Epithelial cell of proximal tubule (primary cell): ENCODE measurements around the gene CGB5. TPM values are rescaled to one million over a fixed set of nuclear protein-coding genes. Genes with fewer than 3 reads are reported as not detected.

ENCODE experiments used
- DNase-seq: peaks from one replicate; pipeline ENCODE4 v3.0.0-alpha.2; 2011; ENCODE audit warnings: low read depth
- H3K4me3 ChIP-seq: 2 replicates; pipeline ENCODE4 v1.5.1; 2011; ENCODE audit warnings: low read depth, mild to moderate bottlenecking, low read length
- CTCF ChIP-seq: conservative IDR thresholded peaks from 2 replicates; pipeline ENCODE4 v1.5.1; 2012; ENCODE audit warnings: low read depth, mild to moderate bottlenecking, low read length
- total RNA-seq: library from RNA; depleted of rRNA; stranded (reverse); fragments of >200 nt; gene quantifications from 2 replicates; pipeline ENCODE4 v1.2.3, GENCODE V29; 2015

Gene CGB5
- total RNA-seq, 1 donor from 2014 or later, result not detected

- no peak overlapping the region for H3K4me3 ChIP-seq
- TF ChIP-seq CTCF, result no peak
- DNase-seq, result no peak
Observed at GRCh38 chr19:49091391-49092038, 47.9 kb downstream of the CGB5 start.

GRCh38 chr19:49092686-49093085 is 49.0 kb downstream of the CGB5 start:
- TF ChIP-seq CTCF, result no peak
- no peak overlapping the region for H3K4me3 ChIP-seq
- DNase-seq, result no peak

Other genes starting within 250 kb of the CGB5 start
- 45.5 and 60.7 TPM in 2 replicates for gene BCAT2, start 232.8 kb upstream of the CGB5 start, total RNA-seq
- 2.2 and 2.8 TPM in 2 replicates for gene HSD17B14, start 207.4 kb upstream of the CGB5 start, total RNA-seq
- 1.8 and 5.0 TPM in 2 replicates for gene PLEKHA4, start 175.2 kb upstream of the CGB5 start, total RNA-seq
- gene PPP1R15A, start 171.4 kb upstream of the CGB5 start, total RNA-seq, result 23.9 and 32.2 TPM in 2 replicates
- not detected in 2 replicates for gene TULP2, start 145.1 kb upstream of the CGB5 start, total RNA-seq
- gene NUCB1, start 143.5 kb upstream of the CGB5 start, total RNA-seq, result 142 and 250 TPM in 2 replicates
- 0.07 and 0.35 TPM in 2 replicates for gene DHDH, start 110.1 kb upstream of the CGB5 start, total RNA-seq
- 173 and 179 TPM in 2 replicates for gene BAX, start 89.0 kb upstream of the CGB5 start, total RNA-seq
- gene FTL, start 78.5 kb upstream of the CGB5 start, total RNA-seq, result 1,293 and 2,420 TPM in 2 replicates
- gene GYS1, start 50.5 kb upstream of the CGB5 start, total RNA-seq, result 42.2 and 42.4 TPM in 2 replicates
- gene RUVBL2, start 50.0 kb upstream of the CGB5 start, total RNA-seq, result 212 and 389 TPM in 2 replicates
- 3.6 TPM in 1 of 2 replicates, not detected in the other for gene LHB, start 26.8 kb upstream of the CGB5 start, total RNA-seq
- not detected in 2 replicates for gene CGB3, start 19.5 kb upstream of the CGB5 start, total RNA-seq
- gene CGB2, start 12.0 kb upstream of the CGB5 start, total RNA-seq, result not detected in 2 replicates
- not detected in 2 replicates for gene CGB1, start 7.0 kb upstream of the CGB5 start, total RNA-seq
- 1.2 TPM in 2 replicates for gene CGB8, start 5.3 kb downstream of the CGB5 start, total RNA-seq
- gene CGB7, start 13.9 kb downstream of the CGB5 start, total RNA-seq, result 0.36 and 1.8 TPM in 2 replicates
- 0.22 and 1.3 TPM in 2 replicates for gene NTF4, start 21.0 kb downstream of the CGB5 start, total RNA-seq
- gene KCNA7, start 28.9 kb downstream of the CGB5 start, total RNA-seq, result not detected in 2 replicates
- gene SNRNP70, start 41.6 kb downstream of the CGB5 start, total RNA-seq, result 165 and 257 TPM in 2 replicates
- 2.2 and 3.7 TPM in 2 replicates for gene LIN7B, start 70.5 kb downstream of the CGB5 start, total RNA-seq
- 2.7 and 10.3 TPM in 2 replicates for gene C19orf73, start 75.3 kb downstream of the CGB5 start, total RNA-seq
- 1.7 and 3.3 TPM in 2 replicates for gene PPFIA3, start 75.7 kb downstream of the CGB5 start, total RNA-seq
- not detected in 2 replicates for gene HRC, start 111.5 kb downstream of the CGB5 start, total RNA-seq
- gene TRPM4, start 113.9 kb downstream of the CGB5 start, total RNA-seq, result 11.6 and 13.3 TPM in 2 replicates